ENCODE measurements around the gene DNAJB5.

- TF ChIP-seq CTCF (IDR thresholded peaks at IDR 0.05) = no peak
- no peak for TF ChIP-seq EP300 (IDR thresholded peaks at IDR 0.05)
- no peak for TF ChIP-seq POLR2AphosphoS5 (IDR thresholded peaks at IDR 0.05)
Observed at GRCh38 chr9:35042081-35042604, 52.6 kb downstream of the DNAJB5 start.
